Erythroblast (primary cell): Measurements from ENCODE around the gene CAPS.

Experiments
- GATA1 ChIP-seq: IDR thresholded peaks from 2 replicates; pipeline ENCODE4 v1.6.1; 2011; ENCODE audit warnings: low read depth, mild to moderate bottlenecking, control low read depth, low read length, moderate library complexity
- POLR2A ChIP-seq: IDR thresholded peaks from 2 replicates; pipeline ENCODE4 v1.6.1; 2011; ENCODE audit warnings: mild to moderate bottlenecking, low read length

GRCh38 chr19:5940260-5941208 is 26.5 kb downstream of the CAPS start:
- TF ChIP-seq POLR2A: no peak
- no peak for TF ChIP-seq GATA1
